Measurements from ENCODE around the gene COG5.

Gene COG5

DNA sequence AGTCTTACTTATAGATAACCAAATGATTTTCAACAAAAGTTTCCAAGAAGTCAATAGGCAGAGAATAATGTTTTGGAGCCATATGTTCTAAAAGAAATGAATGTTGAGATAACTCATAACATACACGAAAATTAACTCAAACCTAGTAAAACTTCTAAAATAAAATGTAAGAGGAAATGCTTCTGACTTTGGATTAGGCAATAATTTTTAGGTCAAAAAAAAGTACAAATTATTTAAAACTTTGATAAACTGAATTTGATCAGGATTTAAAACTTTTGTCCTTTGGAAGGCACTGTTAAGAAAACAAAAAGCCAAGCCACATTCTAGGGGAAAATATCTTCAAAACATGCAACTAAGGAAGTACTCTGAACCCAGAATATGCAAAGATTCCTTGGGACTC lies 242.1 kb downstream of the COG5 start:
- DNase-seq: no peak

GRCh38 chr7:107319724-107320228 lies 243.9 kb downstream of the COG5 start:
- DNase-seq: no peak

GRCh38 chr7:107318523-107319160 lies 245.1 kb downstream of the COG5 start:
- DNase-seq: no peak

DNA sequence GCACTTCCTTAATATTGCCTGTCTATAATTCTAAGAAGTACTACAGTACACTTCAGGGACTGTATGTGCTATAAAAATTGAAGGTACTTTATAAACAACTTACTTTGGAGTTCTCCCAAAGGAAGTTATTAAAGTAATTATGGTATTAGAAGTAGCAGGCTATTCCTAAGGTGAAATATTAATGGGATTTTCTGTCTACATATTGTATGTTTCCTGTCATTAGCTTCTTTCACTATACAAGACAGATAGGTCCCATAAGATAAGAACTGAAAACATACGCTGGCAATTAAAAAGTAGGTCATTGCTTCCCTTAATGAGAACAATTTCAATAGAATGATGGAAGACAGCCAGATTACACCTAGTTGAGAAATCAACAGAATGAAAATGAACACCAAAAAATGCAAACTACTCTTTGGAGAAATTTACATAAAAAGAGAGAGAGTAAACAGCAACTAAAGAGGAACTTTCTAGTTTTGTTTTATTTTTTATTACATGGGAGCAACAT lies 248.0 kb downstream of the COG5 start:
- DNase-seq: no peak

DNA sequence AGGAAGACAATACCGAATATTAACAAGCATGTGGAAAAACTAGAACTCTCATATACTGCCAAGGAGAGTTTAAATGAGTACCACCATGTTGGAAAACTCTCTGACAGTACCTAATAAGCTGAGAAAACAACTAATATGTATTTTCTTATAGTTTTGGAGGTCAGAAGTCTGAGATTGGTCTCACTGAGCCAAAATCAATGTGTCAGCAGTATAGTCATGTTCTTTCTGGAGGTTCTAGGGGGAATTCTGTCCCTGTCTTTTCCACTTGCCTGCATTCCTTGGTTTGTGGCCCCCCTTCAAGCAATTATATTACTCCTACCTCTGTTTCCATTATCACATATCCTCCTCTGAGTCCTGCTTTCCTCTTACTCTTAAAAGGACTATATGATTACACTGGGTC lies 250.4 kb downstream of the COG5 start:
- DNase-seq: no peak

GRCh38 chr7:107312418-107312817 lies 251.3 kb downstream of the COG5 start:
- DNase-seq: no peak

GRCh38 chr7:107309296-107309695 lies 254.4 kb downstream of the COG5 start:
- no peak for DNase-seq

DNA sequence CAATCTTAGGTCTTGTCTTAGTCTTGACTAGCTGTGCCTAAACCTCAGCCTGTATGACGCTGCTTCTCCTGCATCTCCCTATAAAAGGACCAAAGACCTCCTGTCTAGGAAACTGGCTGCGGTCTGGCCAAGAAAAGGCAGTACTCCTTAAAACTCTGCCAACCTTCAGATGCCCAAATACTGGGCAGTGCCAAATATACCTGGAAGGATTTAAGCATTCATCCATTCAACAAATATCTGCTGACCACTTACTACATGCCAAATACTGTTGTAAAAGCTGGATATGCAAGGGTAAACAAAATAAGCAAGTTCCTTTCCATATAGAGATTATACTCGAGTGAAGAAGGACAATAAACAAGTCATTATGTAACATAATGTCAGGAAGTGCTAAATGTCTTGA lies 259.1 kb downstream of the COG5 start:
- no peak for DNase-seq

DNA sequence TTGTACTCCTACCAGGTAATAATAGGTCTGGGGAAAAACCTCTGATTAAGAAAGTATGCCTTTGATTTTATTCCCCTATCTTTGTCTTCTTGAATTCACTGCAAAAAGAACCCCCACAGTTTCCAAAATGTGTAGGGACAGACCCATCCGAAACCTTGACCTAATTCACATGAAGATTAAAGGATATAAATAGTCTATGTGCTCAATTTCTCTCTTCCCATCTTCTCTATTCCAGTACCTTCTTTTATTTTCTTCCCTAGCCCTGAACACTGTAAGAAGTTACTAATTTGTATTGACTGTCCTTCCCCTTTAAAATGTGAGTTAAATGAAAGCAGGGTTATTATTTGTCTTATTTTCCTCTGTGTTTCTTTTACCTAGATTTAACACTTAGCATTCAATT lies 259.7 kb downstream of the COG5 start:
- DNase-seq: no peak

GRCh38 chr7:107302250-107302847 lies 261.4 kb downstream of the COG5 start:
- no peak for DNase-seq

GRCh38 chr7:107294182-107294581 lies 269.5 kb downstream of the COG5 start:
- DNase-seq: no peak

GRCh38 chr7:107292591-107292990 lies 271.1 kb downstream of the COG5 start:
- DNase-seq: no peak

DNA sequence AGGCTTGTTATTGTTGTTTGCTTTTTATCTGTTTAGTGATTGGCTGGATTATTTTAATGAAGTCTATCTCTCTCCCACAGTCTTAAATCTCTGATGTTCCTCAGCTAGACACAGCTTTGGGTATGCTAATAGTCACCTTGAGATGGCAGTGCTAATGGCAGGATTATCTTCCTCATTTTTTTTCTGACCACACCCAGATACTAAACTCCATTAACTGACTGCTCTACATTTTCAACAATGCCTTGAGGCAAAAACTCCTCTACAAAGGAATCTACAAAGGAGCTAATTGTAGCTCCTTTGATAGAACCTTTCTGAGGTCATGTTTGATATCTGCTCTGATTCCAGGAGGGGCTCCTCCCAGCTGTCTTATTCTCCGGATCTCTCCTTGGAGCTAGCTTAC lies 272.3 kb downstream of the COG5 start:
- no peak for DNase-seq

- DNase-seq: no peak
Observed at GRCh38 chr7:107286751-107287621, 276.7 kb downstream of the COG5 start.

- no peak for DNase-seq
Observed at GRCh38 chr7:107284911-107285479, 278.7 kb downstream of the COG5 start.

- no peak for DNase-seq
Observed at GRCh38 chr7:107277331-107277730, 286.4 kb downstream of the COG5 start.

DNA sequence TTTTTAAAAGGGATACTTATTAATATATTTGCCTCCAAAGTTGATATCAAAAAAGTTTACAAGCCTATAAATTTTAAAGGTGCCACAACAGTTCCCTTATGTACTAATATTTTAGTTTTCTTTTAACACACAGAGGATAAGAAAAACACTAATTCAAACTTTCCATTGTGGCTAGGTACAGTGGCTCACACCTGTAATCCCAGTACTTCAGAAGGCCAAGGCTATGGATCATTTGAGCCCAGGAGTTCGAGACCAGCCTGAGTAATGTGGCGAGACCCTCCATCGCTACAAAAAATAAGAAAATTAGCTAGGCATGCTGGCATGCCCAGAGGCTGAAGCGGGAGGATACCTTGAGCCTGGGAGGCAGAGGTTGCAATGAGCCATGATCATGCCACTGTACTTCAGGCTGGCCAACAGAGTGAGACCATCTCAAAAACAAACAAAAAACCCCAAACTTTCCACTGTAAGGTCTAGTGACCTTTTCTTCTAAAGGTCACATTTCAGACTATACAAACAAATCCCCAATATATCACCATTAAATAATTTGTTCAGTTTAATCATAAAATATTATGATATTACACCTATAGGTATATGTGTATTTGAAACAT lies 287.4 kb downstream of the COG5 start:
- no peak for DNase-seq

DNA sequence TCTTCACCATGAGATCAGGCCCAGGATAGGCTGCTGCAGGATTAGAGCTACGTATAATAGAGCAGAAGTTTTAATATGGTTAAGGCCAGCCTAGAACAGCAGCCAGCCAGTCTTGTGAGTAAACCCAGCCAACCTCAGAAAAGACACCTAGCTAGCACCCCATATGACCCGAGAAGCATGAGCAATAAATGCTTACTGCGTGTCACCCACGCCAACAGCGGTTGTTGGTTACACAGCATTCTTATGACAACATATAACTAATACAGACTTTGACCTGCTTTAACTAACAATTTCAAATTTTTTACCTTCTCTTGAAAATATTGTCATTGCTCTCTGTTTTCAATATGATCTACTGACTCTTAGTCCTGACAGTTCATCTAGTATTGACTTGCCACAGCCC lies 289.2 kb downstream of the COG5 start:
- DNase-seq: no peak

DNA sequence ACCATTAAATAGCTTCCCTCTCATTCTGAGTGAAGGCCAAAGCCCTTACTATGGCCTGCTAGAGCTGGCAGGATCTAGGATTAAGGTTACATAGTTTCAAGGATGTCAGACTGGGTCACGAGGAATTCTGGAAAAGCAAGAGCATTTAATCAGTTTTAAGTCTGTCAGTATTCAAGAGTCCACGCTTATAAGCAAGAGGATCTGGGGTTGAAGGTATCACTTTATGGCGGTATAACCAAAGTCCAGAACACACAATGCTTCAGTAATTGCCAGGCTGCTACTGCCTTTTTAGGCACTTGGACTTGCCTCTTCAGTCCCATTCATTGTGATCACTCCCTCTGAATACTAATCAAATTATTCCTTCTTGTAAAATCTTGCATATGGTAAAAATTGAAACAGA lies 293.9 kb downstream of the COG5 start:
- no peak for DNase-seq

DNA sequence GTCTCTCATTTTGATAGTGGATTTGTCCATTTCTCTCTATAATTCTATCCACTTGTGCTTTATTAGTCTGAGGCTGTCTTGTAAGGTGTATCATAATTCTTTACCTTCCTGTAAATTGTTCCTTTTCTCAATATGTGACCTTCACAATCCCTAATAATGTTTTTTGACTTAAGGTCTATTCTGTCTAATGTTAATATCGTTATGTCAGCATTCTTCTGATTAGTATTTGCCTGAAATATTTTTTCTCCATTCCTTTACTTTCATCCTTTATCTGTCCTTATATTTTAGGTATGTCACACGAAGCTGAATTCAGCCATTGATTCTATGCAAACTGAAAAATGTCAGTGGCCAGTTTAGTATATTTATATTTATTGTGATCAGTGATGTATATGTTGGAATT lies 295.1 kb downstream of the COG5 start:
- DNase-seq: no peak

- DNase-seq: no peak
Observed at GRCh38 chr7:107267138-107267537, 296.6 kb downstream of the COG5 start.

GRCh38 chr7:107264723-107265122 lies 299.0 kb downstream of the COG5 start:
- no peak for DNase-seq

DNA sequence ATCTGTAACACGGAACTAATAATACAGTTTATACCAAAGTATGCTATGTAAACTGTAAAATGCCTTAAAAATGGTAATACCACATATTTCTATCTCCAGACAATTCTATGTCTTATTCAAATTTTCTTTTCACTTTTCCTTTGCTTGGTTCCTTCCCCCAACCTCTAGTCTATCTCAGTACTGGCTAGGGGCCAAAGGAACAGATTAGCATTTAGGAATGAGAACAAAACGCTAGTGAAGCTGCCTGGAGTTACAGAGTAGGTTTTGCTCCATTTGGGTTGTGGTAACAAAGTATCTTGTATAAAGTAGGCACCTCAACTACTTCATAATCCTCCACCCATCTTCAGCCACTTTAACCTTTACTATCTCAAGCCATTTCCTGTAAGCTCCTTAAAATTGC lies 300.9 kb downstream of the COG5 start:
- DNase-seq: no peak

Measured in right forelimb (tissue), 1 donor.